Islet of Langerhans (tissue), 1 donor: ENCODE data around the gene BFSP1.

Experiments
- FAIRE-seq: peaks from one replicate; lab custom pipeline; 2011; peaks lifted over from hg19 to GRCh38; lab: Jason Lieb, UNC

BFSP1 gene

DNA sequence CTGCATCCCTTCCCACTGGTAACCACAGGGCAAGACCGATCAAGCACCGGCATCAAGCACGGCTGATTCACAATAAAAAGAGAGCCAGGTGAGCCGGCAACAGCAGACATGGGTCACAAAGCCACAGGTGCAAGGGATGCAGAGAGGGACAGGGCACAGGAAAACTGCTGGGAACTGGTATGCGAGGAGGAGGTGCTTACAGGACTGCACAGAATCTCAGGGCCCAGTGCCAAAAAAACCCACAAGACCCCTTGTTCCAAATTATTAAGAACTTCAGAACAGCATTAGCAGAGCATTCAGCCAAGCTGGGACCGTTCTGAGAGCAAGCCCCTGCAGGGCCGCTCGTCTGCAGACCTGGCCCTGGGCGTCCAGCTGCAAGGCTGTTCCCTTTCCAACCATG, 35.4 kb downstream of the BFSP1 start:
- FAIRE-seq: no peak

DNA sequence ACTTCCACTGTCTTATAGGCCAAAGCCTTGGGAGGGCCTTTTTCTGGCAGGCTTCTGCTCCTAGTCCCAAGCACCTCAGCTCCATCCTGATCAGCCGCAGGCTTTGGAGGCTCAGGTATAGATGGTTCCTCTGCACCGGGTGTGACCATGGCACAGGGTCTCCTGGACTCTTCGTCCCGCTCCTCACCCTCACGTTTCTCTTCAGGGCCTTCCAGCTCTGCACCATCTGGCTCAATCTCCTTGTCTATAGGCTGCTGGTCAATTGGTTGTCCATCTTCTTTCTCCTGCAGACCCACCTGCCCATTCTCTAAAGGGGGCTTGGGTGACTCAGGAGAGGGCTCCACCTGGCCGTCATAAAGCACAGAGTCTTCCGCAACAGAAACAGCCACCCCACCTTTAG, 37.0 kb downstream of the BFSP1 start:
- no peak for FAIRE-seq

DNA sequence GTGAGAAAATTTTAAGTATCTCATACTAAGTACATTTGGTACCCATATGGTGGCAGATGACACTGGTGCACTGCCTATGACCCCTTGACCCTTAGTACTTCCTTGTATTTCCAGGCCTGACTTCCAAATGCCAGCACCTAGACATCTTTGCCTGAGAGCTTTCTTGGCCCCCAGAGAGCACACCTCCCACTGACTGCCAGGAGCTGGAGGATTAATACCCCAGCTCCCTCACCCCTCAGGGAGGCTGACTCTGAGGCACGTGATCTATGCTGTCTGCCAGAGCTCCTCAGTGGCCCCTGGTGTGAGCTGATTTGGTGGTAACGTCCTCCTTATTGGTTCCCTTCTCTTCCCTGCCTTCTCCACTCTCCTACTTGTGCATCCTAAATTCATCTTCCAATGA, 38.0 kb downstream of the BFSP1 start:
- FAIRE-seq: no peak

DNA sequence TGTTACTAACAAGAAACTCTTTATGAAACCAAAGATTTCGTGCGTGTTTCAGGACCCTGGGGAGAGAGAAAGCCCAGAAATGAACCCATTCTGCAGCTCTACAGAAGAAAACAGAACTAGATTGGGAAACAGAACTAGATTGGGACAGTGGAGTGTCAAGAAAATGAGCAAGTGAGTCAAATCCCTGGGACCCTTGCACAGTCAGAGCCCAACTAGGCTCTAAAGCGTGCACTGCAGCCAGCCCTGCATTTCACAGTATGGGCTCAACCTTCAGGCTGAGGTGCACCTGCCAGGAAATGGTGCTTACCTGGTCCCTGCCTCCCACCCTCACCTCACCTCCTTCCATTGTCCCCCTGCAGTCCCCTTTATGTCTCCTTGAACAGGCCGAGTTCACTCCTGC, 39.7 kb downstream of the BFSP1 start:
- FAIRE-seq: no peak

DNA sequence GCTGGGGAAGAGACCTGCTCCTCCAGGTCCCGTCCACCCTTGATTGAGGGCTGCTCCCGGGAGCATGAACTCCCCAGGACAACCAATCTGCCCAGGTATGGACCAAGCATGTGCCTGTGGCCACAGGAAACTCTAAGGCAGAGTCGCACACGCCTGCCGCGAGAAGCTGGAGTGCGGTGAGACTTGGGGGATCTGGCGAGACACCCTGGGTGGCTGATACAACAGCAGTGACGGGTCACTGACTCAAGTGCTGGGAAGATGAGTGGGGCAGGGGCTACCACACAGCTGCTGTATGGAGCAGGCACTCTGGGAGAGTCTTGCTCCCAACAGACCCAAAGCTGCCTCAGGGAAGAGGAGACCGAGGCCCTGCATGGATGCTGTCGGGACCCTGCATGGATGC, 40.1 kb downstream of the BFSP1 start:
- no peak for FAIRE-seq

DNA sequence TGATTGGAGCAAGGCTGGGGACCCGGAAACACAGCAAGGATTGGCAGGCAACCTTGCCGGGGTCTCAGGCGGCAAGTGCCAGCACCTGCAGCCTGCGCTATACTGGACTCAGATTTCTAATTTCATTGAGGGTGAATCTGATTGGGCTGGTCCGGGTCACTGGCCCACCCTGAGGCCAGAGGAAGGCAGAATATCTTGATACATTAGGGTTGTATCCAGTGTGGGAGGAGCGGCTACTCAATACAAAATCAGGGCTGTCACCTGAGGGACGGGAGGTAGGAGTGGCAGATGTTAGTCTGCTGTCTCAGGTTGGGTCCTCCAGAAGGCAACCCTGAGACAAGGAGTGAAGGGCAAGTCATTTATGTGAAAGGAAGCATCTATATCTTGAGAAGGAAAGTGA, 40.7 kb downstream of the BFSP1 start:
- FAIRE-seq: no peak

DNA sequence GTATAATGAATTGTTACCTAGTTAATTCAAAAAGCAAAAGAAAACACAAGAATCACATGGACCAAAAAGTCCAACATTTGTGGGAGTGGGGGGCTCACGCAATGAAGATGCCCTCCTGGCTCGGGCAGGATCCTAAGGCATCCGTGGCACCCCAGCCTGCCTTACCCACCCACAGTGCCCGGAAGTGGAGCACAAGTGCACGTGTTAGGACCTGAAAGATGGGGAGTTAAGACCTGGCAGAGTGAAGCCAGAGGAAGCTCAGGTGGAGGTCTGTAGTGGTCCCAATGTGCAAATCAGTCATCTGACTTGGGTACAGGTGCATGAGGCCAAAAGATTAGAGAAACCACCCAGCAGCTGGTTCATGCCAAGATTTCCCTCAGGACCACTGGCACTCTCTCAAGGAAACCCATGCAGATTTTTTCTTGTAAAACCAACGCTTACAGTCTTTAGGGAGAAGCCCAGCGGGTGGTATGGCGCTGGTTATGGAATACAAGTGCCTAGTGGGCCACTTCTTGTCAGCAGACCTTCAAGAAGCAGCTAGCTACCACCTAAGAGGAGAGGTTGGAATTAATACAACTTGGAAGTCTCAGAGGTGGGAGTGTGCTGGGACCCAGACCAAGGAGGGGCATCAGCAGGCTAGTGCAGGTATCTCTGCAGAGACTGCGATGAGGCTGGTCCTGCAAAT, 42.1 kb downstream of the BFSP1 start:
- no peak for FAIRE-seq

DNA sequence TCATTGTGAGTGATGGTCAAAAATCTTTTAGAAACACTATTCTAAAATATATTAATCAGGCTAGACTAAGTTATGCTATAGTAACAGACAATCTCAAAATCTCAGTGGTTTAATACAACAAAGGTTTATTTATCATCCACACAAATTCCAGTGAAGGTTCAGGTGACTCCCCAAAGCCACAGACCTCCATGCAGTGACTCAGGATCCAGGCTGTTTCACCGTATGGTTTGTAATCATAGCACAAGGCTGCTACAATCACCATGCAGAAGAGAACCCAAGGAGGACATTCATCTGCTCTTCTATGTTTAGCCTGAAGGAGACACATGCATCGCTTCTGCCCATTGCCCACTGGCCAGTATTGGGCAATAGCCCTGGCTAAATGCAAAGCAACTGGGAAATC, 46.2 kb downstream of the BFSP1 start:
- FAIRE-seq: no peak

GRCh38 chr20:17482536-17482935, 48.6 kb downstream of the BFSP1 start:
- FAIRE-seq: no peak

- FAIRE-seq: no peak
Observed at GRCh38 chr20:17481661-17482060, 49.5 kb downstream of the BFSP1 start.

GRCh38 chr20:17480696-17481095, 50.5 kb downstream of the BFSP1 start:
- no peak for FAIRE-seq

DNA sequence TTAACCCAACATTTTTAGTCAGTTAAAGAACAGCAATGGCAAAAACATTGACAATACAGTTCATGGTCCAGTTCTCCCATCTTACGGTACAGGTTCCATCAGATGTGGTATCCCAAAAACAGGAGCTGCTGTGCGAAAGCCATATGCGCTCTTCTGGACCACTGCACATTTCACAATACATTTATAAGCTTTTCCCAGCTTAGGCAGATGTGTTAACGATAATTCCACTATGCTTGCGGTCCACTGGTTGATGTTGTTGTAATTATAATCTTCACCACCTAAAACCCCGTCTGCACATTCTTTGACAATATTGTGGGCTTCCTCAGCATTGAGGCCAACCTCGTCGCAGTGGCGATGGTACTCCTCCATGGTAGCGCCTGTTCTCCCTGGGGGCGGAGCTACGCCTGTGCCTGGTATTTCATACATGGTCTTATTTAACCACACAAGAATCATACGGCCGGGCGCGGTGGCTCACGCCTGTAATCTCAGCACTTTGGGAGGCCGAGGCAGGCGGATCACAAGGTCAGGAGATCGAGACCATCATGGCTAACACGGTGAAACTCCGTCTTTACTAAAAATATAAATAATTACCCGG, 52.0 kb downstream of the BFSP1 start:
- FAIRE-seq: no peak

- no peak for FAIRE-seq
Observed at GRCh38 chr20:17473659-17474058, 57.5 kb downstream of the BFSP1 start.

DNA sequence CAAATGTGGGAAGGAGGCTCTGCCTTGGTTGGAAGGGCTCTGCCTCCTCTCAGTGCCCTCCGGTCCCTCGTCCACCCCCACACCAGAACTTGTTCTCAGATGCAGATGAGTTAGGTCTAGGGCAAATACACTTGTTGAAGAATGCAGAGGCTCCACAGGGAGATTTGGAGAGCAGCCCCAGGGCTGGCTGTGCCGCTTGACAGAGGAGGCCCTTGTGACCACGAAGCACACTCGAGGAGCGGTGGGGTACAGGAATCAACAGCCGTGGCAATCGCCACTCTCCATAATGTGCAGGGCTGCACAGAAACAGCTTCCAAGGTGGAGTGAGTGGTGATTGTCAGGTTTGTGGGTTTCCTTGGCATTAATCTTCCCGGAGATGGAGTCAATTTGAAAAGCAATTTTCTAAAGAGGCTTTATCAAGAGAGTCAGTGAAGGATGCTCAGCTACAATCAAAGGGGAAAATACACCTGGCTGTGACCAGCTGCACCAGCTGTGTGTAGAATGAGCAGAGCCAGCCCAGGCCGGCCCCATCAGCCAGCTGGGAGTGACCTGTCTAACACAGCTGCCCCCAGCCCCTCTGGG, 59.5 kb downstream of the BFSP1 start:
- no peak for FAIRE-seq

DNA sequence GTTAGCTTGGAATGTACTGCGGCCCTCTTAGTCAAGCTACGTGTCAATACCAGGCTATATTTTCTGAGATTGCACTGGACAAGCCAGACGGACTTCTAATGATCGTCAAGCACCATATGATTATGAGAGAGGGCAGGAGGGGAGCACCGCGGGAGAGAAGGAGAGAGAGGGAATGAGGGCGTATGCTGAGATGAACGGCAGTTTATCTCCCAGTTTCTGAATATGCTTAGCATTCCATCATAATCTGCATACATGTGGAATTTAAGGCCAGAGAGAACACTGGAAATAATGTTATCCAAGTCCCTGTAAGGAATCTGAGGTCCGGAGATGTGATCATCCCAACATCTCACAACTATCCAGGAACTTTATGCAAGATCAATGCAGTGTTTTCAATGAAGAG, 60.2 kb downstream of the BFSP1 start:
- no peak for FAIRE-seq

DNA sequence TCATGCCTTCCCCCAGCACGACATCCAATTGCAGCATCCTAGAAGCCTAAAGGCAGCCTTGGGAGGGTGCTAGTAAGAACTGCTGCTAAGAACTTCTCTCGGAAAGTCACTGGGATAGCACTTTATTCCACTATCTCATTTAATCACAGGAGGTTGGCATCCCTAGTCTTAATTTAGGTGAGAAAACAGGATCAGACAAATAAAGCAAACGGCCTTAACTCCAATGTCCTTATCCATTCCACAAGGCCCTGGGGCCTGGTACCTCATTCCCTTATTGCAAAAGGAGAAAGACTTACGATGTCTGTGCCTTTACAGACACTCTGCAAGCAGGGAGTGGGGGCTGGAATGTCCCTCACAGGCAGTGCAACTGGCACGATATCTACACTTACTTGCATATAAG, 60.7 kb downstream of the BFSP1 start:
- FAIRE-seq: no peak

GRCh38 chr20:17469246-17470030, 61.7 kb downstream of the BFSP1 start:
- no peak for FAIRE-seq

GRCh38 chr20:17468073-17468840, 62.9 kb downstream of the BFSP1 start:
- FAIRE-seq: no peak

GRCh38 chr20:17467120-17467655, 64.0 kb downstream of the BFSP1 start:
- FAIRE-seq: no peak

- FAIRE-seq: no peak
Observed at GRCh38 chr20:17466641-17467040, 64.5 kb downstream of the BFSP1 start.

DNA sequence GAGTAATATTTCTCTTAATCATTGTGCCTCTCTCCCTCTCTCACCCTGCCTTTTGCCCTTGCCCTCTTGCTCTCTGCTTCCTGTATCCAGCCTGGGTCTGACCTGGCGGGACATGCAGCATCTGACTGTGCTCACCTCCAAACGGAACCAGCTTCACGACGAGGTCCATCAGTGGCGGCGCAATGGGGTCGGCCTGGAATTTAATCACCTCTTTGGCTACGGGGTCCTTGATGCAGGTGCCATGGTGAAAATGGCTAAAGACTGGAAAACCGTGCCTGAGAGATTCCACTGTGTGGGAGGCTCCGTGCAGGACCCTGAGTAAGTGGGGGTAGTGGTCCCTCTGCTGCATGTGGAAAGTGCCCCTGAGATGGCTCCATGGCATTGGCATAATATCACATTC, 65.9 kb downstream of the BFSP1 start:
- no peak for FAIRE-seq

GRCh38 chr20:17463711-17464110, 67.5 kb downstream of the BFSP1 start:
- FAIRE-seq: no peak
